Hepatocyte (in vitro differentiated cells): Measurements from ENCODE around the gene FRMPD1. TPM values are rescaled to one million over a fixed set of nuclear protein-coding genes. Genes with fewer than 3 reads are reported as not detected.

Experiments
- DNase-seq: peaks from one replicate; pipeline ENCODE4 v3.0.0-alpha.2; 2016; ENCODE audit warnings: low spot score
- H2AFZ ChIP-seq: fragments of 200-600 bp; sonication (generic); 2 replicates; pipeline ENCODE4 v1.6.0; 2016; ENCODE audit warnings: antibody characterized with exemption, mild to moderate bottlenecking
- H3K27ac ChIP-seq: fragments of 200-600 bp; sonication (generic); 2 replicates; pipeline ENCODE4 v1.5.1; 2016; ENCODE audit warnings: mild to moderate bottlenecking
- H3K27me3 ChIP-seq: fragments of 200-600 bp; sonication (generic); 2 replicates; pipeline ENCODE4 v1.6.1; 2016
- H3K36me3 ChIP-seq: fragments of 200-600 bp; sonication (generic); replicated peaks from 2 replicates; pipeline ENCODE4 v1.5.1; 2016; ENCODE audit warnings: low read depth; ENCODE audit not compliant: insufficient read depth
- H3K4me1 ChIP-seq: fragments of 200-600 bp; sonication (generic); 2 replicates; pipeline ENCODE4 v1.5.1; 2016; ENCODE audit warnings: mild to moderate bottlenecking, moderate library complexity; ENCODE audit not compliant: insufficient read depth
- H3K4me2 ChIP-seq: fragments of 200-600 bp; sonication (generic); 2 replicates; pipeline ENCODE4 v1.6.0; 2016
- H3K4me3 ChIP-seq: fragments of 200-600 bp; sonication (generic); 2 replicates; pipeline ENCODE4 v1.5.1; 2016; ENCODE audit warnings: mild to moderate bottlenecking
- H3K79me2 ChIP-seq: fragments of 200-600 bp; sonication (generic); 2 replicates; pipeline ENCODE4 v1.6.0; 2017; ENCODE audit warnings: mild to moderate bottlenecking
- H3K9me2 ChIP-seq: fragments of 200-600 bp; sonication (generic); replicated peaks from 2 replicates; pipeline ENCODE4 v1.6.0; 2017; ENCODE audit warnings: mild to moderate bottlenecking; ENCODE audit not compliant: insufficient read depth
- H3K9me3 ChIP-seq: fragments of 200-600 bp; sonication (generic); 2 replicates; pipeline ENCODE4 v1.5.1; 2016; ENCODE audit warnings: low read depth, mild to moderate bottlenecking
- H4K20me1 ChIP-seq: fragments of 200-600 bp; sonication (generic); 2 replicates; pipeline ENCODE4 v1.6.0; 2016; ENCODE audit warnings: mild to moderate bottlenecking; ENCODE audit not compliant: insufficient read depth, poor library complexity, severe bottlenecking
- CTCF ChIP-seq: fragments of 200-600 bp; sonication (generic); IDR thresholded peaks from 2 replicates; pipeline ENCODE4 v1.5.1; 2016; ENCODE audit warnings: antibody characterized with exemption, mild to moderate bottlenecking; ENCODE audit not compliant: poor library complexity
- EZH2 ChIP-seq: fragments of 200-600 bp; sonication (generic); IDR thresholded peaks from 2 replicates; pipeline ENCODE4 v1.6.1; 2016; ENCODE audit warnings: antibody characterized with exemption, mild to moderate bottlenecking, borderline replicate concordance
- EZH2phosphoT487 ChIP-seq: fragments of 200-600 bp; sonication (generic); IDR thresholded peaks from one replicate; pipeline ENCODE4 v1.6.1; 2018; ENCODE audit warnings: antibody characterized with exemption, mild to moderate bottlenecking, low read depth, moderate library complexity; ENCODE audit not compliant: unreplicated experiment, severe bottlenecking
- WGBS: methylation state at CpG from one replicate; pipeline ENCODE4 v1.1.6; 2016; ENCODE audit warnings: low lambda C conversion rate; ENCODE audit errors: missing lambda C conversion rate; 5-methylcytosine and 5-hydroxymethylcytosine counted together
- polyA plus RNA-seq: library from polyadenylated mRNA; unstranded; fragments of >200 nt; fragmentation: Nextera tagmentation; extraction: Ambion mirVana; gene quantifications from 2 replicates; pipeline ENCODE4 v1.2.1, GENCODE V29; 2016
- total RNA-seq: library from RNA; depleted of rRNA; stranded (reverse); fragments of >200 nt; gene quantifications from 2 replicates; pipeline ENCODE4 v1.2.3, GENCODE V29; 2014

Gene FRMPD1
- total and polyA plus RNA-seq, 2 experiments from 2014 or later = 0.10 to 0.36 TPM

DNA sequence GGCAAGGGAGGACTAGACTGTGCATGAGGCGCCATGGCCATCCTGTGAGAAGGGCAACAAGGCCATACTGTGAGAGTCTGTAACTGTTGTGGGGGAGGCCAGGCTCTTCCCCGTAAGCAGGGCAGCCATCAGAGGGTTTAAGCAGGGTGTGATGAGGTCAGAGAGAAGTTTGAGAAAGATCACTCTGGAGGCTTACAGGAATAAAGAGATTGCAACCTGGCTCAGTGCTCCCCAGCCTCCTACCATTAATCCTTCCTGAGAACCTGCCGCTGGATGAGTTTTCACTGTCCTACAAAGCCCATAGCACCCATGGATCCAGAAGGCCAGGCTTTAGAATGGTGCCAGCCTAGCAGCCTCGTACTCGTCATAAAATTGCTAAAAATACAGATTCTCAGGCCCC, 88.5 kb downstream of the FRMPD1 start:
- H3K79me2 ChIP-seq = no peaks in the 10 kb centered on the region
- no peaks in the 10 kb centered on the region for H4K20me1 ChIP-seq
- H3K9me3 ChIP-seq = no peaks in the 10 kb centered on the region
- H3K4me2 ChIP-seq = no peak overlapping the region
- 88% methylated on average over 5 of the region's 5 CpGs for WGBS
- no peak overlapping the region for H3K27ac ChIP-seq
- H3K4me1 ChIP-seq = no peaks in the 10 kb centered on the region
- H3K9me2 ChIP-seq = no peaks in the 10 kb centered on the region
- TF ChIP-seq EZH2phosphoT487 (no peak), CTCF (no peak), EZH2 (no peak)
- no peak for DNase-seq
- no peak overlapping the region for H3K4me3 ChIP-seq
- no peaks in the 10 kb centered on the region for H3K36me3 ChIP-seq
- no peaks in the 10 kb centered on the region for H3K27me3 ChIP-seq
- H2AFZ ChIP-seq = no peak overlapping the region

DNA sequence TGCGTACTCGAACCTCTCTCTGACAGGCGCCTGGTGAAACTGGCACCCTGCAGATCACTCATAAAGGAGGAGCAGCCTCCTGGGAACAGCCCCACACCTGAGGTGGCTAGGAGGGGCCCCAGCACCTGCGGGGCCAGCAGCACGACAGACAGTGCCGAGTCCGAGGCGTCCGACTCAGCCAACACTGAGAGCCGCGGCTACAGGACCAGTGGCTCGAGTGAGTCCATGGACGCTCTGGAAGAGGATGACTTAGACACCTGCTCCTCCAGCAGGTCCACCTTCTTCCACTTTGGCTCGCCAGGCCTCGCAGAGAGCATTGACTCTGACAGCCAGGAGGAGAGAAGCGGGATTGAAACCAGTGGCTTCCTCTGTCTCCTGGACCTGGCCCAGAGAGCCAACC, 89.4 kb downstream of the FRMPD1 start:
- Histone ChIP-seq H3K36me3 (no peaks in the 10 kb centered on the region), H3K27ac (no peak overlapping the region), H3K27me3 (no peaks in the 10 kb centered on the region), H3K4me3 (no peak overlapping the region), H3K4me2 (no peak overlapping the region), H3K9me3 (no peaks in the 10 kb centered on the region), H4K20me1 (no peaks in the 10 kb centered on the region), H3K9me2 (no peaks in the 10 kb centered on the region), H3K79me2 (no peaks in the 10 kb centered on the region), H3K4me1 (no peaks in the 10 kb centered on the region), H2AFZ (no peak overlapping the region)
- 96% methylated on average over 16 of the region's 16 CpGs for WGBS
- DNase-seq = no peak
- TF ChIP-seq EZH2phosphoT487 = no peak
- no peak for TF ChIP-seq EZH2
- no peak for TF ChIP-seq CTCF

DNA sequence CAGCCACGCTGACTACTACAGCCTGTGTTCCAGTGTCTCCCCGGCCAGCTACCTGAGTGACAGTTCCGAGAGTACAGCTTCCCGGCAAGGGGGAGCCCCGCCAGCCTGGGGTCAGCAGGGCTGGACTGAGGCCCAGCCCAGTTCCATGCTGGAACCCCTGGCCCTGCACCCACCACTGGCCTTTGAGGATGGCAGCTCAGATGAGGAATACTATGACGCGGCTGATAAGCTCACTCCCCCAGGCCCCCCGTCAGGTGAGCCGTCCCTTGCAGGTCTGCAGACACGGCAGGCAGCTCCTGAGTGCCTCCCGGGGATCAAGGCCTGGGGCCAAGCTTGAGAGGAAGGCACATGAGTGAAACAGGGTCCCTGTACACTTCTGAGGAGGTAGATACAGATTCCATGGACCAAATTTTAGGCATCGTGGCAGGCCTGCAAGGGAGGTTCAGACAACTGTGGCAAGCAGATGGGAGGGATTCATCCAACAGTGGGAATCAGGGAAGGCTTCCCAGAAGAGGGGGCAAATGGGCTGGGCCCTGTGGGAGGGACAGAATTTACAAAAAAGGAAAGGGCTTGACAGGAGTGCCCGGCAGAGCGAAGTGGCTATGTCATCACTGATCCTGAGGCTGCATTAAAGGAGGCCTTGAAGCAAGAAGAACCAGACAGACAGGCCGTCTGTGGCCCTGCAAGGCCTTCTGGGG, 90.0 kb downstream of the FRMPD1 start:
- no peaks in the 10 kb centered on the region for H3K36me3 ChIP-seq
- H3K27me3 ChIP-seq = no peaks in the 10 kb centered on the region
- H3K79me2 ChIP-seq = no peaks in the 10 kb centered on the region
- DNase-seq = no peak
- TF ChIP-seq EZH2 (no peak), EZH2phosphoT487 (no peak), CTCF (no peak)
- no peak overlapping the region for H2AFZ ChIP-seq
- no peak overlapping the region for H3K4me3 ChIP-seq
- WGBS = 87% methylated on average over 15 of the region's 15 CpGs
- H3K9me3 ChIP-seq = no peaks in the 10 kb centered on the region
- no peaks in the 10 kb centered on the region for H3K9me2 ChIP-seq
- no peaks in the 10 kb centered on the region for H3K4me1 ChIP-seq
- no peak overlapping the region for H3K27ac ChIP-seq
- no peaks in the 10 kb centered on the region for H4K20me1 ChIP-seq
- no peak overlapping the region for H3K4me2 ChIP-seq
